ENCODE results near the gene GAS7.

GAS7 gene

DNA sequence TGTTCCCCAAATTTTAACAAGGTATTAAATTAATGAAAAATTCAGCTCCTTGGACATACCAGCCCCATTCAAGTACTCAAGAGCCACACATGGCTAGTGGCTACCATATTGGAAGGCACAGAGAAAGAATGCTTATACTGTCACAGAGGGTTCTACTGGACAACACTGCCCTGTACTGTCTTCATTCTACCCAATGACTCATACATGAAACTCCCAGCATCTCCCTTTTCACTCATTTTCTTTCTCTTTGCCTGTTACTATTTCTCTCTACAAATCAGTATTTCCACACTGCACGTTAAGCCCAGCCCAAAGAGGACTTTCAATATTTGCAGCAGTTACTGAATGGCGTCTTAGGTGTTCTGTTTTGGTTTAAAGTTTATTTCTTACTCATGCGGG is 221.2 kb downstream of the GAS7 start:
- no peak for DNase-seq

DNA sequence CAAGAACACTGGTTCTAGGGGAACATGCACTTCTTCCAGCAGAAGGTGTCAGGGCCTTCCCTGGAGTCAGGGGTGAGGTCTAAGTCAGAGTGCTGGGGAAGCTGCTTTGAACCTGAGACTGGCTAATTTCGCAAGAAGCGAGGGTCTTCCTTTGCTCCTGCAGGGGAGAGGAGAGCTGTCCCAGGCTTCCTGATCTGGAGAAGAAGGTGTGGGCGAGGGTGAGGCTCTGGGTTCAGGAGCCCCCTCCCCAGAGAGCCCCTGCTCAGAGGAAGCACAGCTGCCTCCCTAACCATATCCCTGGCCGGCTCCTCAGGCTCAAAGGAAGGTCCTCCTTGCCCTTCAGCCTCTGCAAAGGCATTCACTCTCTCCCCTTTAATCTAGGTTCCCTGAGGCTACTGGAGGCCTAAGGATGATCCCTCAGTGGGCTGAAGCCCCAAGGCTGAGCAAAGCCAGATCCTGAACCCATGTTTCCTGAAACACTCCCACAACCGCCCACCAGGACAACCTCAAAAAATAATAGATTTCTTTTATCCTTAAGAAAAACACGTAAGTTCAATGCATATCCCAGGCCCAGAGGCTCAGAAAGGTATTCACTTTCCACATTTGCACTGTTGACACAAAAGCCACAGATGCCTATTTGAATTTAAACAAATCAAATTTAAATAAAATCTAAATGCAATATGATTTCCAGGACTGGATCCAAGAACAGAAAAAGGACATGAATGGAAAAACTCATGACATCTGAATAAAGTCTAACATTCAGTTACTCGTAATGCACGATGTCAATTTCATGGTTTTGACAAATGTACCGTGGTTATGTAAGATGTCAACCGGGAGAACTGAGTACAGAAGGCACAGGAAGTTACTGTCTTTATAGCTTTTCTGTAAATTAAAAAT is 221.9 kb downstream of the GAS7 start:
- DNase-seq = peak; percentile 7 to 27

DNA sequence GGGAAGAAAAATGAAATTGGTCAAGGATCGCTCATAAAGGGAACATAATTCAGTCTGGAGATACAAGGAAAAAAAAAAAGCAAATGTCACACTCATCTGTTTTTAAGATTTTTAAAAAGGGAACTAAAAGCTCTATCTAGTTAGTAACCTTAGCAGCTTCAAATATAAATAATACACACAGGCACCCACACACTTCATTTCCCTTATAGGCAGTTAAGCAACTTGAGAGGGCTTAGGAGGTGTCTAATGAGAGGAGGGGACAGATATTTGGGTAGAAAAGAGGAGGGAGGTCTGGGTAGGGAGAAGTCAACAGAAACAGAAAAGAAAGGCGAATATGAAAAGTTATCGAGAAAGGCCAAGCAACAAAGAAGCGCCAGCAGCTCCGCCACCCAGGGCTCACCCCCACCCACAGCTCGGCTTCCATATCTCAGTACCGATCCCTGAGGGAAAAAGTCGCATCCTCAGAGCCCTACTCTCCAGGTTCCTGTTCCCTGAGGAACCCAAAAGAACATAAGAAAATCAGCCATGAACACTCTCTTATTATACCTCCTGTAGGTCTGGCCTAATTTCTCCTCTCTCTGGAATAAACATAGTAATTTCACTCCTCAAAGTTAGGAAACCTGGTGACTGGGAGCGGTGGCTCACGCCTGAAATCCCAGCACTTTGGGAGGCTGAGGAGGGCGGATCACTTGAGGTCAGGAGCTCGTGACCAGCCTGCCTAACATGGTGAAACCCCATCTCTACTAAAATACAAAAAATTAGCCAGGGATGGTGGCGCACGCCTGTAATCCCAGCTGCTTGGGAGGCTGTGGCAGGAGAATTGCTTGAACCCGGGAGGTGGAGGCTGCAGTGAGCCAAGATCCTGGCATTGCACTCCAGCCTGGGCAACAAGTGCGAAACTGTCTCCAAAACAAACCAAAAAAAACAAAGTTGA is 223.7 kb downstream of the GAS7 start:
- DNase-seq = peak; percentile 41 to 81

DNA sequence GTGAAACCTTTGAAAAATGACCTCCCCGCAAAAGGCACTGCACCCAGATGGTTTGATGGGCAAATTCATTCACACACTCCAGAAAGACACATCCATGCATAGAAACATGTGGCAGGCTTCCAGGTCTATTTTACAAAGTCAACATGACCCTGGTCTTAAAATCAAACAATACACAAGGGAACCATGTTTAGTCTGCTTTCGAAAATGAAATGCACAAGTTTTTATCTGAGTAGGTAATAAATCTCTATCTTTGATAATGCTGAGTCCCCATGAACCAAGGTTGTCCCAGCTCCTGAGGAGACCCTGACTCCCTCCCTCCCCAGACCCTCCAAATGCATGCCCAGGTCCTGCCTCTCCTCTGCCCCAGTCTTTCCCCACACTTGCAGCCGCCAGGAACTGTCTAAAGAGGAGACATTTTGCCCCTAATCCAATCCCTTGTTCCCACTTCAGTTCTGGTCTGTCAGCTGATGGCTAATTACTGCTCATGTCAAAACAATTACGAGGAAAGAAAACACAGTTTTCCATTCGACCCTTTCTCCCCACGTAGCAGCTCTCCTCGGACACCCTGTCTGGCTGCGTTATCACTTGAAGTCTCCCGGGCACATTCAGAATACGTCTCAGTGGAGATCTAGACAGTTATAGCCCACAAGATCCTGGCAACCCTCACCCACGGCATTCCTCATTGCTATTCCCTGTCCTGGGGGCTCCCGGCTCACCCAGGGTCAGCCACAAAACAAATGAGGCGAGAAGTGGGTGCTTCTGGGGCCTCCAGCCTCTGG is 224.5 kb downstream of the GAS7 start:
- DNase-seq = no peak

DNA sequence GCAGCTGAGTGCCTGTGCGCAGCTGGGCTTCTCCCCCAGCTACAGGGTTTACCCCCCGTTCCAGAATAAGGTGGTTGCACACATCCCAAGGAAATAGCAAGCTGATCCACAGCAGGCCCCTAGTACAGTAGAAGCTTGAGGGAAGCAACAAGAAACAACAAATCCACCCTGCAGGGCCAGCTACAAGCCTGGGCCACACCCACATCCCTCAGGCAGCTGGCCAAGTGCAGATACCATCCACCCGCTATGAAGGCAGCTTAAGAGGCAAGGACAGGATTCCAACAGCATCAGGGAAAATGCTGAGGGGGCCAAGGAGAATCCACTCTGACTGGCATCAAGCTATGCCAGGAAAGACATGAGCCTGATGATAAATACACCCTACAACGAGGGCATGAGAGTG is 226.4 kb downstream of the GAS7 start:
- DNase-seq = peak in 1 of 2 donors; percentile 9

DNA sequence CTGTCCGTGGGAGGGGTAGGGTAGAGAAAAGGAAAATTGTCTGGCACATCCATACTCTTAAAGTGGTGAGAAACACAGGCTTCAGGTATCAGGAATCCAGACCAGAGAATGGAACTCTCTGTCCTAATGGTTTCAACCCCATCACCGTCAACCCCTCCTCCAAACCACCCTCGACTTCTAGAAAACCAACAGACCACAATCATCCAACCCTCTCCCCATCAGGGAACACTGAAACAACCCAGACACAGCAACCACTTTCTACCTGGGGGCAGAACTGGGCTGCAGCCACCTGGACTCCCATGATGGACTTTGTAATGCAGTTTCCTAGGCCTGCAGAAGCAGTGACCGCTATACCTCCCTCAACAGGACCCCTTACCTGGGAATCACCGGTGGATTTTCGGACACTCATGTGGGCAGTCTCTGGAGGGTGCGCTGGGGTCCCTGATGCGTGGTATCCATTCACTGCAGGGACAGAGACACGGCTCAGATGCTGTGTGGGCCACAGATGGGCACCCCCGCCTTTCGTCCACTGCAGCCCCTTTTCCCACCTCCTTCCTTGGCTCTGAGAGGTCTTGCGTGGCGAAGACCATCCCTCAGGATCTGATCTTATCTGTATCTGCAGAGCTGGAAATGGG is 229.0 kb downstream of the GAS7 start:
- DNase-seq = no peak

DNA sequence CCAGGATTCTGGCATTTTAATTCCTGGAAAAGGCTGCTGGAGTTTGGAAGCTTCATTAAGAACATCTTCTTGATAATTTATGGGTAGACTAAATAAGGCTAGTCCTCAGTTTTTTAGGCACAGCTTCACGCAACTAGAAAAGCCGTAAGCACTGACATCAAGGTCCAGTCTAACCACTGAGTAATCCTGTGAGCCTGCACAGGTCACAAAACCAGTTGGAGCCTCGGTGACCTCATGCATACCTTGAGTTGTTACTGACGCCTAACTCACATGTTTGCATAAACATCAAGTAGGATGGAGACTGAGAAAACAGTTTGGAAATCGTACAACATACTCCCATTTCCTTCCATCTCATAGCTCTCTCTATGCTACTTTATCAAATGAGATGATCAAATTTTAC is 229.5 kb downstream of the GAS7 start:
- no peak for DNase-seq

DNA sequence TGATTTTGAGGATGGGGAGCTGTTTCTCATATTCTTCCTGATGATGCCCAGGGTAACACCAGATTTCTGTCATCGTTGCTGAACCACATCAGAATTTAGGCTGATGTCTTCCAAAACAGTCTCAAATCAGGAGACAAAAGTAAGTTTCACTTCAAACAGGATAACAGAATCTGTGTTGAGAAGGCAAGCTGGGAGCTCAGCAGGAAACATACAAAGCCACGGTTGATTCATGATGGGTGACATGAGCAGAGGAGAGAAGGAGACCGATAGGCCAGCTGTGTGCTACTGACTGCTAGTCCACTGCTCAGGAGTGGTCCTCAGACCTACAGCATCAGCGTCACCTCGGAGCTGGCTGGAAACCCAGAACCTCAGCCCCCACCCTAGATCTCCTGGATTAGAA is 230.4 kb downstream of the GAS7 start:
- DNase-seq = no peak

DNA sequence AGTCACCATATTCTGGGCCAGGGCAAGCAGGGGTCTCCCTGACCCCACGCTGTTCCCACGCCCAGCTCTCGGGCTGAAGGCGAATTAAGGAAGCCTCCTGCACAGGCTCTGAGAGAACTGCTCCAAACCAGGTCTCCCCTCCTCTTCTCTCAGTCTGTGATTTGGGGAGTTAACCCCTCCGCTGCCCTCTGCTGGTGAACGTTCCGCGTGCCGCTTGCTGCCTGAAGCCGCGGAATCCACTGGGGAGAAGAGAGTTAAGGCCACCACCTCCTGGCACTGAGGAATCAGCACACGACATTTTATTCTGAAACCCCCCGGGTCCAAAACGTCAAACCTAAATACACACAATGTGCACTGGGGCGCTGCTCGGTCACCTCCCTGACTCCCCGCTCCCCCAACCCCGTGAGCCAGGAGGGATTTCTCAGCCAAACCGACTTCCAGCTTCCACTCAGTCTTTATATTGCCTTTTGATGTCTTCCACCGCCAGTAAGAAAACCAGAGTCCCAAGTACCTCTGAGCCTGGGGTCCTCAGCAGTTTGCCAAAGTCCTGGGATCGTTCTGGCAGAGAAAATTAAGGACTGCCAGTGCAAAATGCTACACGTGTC is 238.9 kb downstream of the GAS7 start:
- no peak for DNase-seq

DNA sequence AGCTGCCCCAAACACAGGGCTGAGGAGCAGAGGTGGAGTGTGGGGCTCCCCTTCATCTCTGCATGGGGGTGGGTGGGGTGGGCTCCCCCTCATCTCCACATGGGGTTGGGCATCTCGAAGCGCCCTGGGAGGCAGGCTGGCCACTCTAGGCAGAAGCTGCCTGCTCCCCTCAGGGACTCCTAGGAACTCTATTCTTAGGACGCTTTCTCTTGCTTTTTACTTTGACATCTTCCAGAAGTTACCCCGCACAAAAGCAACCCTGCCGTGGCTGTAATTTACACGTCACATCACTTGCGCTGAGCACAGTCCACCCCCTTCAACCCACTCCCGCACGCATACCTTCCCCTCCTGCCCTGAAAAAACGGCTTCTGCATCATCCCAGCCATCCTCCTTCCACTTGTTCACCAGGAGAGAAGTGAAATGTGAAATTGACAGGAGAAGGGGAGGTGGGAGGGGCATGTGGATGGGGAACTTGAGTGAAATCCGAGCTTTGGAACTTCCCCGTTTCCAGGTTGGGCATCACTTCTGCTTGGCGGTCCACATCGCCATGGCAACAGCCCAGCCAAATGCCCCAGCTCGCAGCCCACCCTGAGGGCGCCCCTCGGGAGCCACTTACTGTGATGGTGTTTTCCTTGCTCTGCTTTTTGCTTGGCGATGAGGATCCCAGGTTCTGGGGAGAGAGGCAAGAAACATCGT is 239.7 kb downstream of the GAS7 start:
- DNase-seq = peak; percentile 41 to 47

DNA sequence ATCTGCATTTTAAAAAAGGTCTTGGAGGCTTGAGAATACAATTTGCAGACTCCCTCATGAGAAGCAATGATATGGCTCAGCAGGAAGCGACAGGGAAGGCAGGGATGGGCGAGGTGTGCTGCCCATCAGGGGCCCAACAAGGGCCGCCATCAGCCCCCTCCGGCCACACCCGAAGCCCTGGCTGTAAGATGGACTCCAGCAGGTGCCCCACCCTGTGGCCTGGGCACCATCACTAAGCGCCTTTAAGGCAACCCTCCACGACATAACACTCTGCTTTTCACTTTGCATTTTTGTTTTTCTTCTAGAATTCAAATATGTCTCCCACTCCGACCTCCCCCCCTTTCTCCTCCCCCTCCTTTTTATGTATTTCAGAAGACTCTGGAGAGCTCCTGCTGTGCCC is 241.2 kb downstream of the GAS7 start:
- DNase-seq = no peak

DNA sequence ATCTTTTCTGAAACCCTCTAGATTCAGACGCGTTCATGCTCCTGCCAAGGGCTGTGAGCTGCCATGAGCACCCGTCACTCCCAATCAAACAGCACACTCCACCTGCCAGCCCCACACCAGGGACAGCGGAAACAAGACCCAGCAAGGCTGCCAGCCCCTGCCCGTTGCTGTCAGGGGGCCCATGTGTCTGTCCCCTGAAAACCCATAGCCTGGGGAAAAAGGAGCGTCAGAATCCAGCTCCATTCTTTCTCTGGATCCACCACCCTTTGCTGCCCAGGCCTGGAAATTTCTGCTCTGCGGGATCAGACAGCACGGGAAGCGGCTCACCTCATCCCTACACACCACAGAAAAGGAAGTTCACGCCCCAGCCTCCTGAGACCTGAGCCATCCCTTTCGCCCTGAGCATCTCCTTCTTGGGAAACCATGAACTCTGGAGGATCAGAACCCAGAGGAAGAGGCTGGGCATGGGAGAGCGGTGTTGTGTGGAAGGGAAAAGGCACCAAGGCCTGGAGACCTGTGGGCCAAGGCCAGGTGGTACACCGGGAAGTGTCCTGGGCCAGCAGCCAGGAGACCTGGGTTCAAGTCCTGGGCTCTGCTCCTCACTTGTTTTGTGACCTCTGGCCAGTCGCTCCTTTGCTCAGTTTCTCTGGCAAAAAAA is 241.8 kb downstream of the GAS7 start:
- DNase-seq = no peak

DNA sequence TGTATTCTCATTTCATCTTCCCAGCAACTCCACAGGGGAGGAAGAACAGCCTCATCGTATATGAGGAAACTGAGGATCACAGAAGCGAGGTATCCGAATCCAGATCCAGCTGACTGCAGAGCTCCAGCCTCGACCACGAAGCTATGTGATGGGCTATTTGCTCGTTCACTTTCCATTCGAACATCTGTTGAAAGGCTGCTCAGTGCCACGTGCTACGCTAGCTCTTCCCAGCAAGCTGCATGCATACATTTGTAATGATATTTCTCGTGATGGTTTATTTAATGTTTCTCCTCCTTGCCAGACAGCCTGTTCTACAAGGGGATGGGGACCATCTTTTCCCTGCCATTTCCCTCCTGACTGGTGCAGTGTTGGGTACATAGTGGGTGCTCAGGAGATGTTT is 244.9 kb downstream of the GAS7 start:
- DNase-seq = no peak

DNA sequence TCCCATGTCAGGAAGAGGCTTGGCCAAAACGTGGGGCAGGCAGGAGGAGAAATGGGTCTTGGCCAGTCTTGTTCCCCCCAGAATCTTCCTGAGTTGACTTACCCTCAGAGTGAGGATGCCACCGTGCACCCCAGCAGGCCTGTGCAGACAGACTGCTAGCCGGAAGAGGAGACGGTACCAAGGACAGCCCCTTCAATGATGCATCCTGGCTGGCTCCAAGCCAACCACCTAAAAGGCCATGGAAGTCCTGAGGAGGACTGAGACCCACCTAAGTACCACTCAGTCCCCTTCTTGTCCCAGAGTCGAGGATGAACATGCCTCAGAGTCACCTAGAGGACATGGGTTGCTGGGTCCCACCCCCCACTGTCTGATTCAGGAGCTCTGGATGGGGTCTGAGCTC is 246.6 kb downstream of the GAS7 start:
- no peak for DNase-seq

DNA sequence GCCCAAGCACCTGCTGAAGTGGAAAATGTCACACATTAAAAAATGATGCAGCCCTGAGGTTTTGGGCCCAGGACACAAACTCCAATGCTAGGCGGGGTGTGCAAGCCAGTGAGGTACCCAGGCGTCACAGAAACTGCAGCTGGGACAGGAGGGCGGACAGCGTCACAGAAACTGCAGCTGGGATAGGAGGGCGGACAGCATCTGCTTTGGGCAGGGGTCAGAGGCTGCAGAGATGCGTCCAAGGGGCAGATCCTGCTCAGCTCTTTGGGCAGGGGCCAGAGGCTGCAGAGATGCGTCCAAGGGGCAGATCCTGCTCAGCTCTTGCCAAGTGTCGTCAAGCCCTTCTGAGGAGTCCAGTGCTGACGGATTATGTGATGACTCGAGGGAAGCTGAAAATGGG is 249.5 kb downstream of the GAS7 start:
- no peak for DNase-seq

DNA sequence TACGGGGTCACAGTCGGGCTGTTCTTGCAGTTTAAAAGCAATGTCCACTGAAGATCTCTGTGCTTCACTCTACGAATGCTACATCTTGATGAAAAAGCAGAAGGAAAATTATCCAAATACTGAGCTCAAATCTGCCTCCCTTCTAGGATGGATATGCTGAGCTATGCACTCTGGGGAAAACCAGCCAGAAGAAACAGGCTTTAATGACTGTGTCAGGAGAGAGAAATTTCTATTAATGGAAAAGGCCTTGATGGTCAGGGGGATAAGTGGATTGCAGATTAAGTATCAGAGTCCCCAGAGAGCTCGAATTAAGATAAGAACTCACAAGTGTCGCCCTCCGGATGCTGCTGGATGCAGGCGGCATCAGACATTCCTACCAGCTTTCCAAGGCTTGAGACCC is 253.7 kb downstream of the GAS7 start:
- no peak for DNase-seq

DNA sequence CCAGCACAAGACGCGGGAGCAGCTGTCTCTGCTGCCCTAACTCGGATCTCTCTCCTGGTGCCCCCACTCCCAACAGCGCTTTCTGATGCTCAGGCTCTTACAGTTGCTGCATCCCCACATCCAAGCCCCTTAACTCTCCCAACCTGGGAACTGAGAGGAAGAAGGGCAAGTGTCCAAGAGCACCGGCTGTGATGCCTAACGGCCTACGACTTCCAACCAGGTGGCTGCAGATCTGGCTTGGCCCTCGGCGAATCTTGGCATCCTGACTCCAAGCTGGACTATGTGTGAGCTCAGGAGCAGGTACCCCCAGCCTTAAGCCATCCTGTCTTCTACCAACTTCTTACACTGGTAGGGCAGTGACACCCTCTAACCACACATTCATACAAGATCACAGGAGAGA is 255.1 kb downstream of the GAS7 start:
- DNase-seq = no peak

DNA sequence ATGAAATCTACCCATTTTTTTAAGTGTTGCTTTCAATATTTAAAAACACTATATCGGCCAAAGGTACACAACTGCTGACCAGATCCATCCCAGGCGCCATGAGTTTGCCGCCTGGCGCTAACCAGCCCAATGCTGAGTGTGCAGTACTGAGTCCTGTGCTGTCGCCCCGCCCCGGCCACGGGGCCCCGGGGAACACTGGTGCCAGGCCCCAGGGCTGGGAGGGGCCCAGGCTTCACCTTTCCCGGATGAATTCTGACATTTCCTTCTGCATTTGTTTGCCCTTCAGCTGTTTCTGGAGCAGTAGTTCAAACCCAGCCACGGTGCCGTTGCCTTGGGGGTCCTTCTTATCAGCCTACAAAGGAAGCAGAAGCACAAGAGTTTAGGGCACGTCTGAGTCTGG is 255.5 kb downstream of the GAS7 start:
- DNase-seq = no peak

DNA sequence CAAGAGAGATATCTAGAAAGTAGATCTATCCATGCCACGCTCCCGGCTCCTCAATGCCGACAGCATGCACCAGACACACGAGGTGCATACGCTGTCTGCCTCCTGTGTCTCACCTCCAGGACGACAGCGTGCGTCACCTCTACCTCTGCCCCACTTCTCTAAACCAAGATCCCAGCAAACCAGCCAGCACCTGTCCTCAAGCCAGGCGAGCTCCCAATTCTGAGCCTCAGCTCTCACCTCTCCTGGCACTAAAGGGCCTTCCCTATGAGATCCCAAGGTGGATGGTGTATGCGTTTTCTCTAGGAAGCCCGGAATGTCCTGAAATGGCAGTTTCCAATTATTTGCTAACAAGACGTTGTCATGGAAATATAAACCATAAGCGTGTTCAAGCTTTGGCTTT is 257.1 kb downstream of the GAS7 start:
- no peak for DNase-seq

DNA sequence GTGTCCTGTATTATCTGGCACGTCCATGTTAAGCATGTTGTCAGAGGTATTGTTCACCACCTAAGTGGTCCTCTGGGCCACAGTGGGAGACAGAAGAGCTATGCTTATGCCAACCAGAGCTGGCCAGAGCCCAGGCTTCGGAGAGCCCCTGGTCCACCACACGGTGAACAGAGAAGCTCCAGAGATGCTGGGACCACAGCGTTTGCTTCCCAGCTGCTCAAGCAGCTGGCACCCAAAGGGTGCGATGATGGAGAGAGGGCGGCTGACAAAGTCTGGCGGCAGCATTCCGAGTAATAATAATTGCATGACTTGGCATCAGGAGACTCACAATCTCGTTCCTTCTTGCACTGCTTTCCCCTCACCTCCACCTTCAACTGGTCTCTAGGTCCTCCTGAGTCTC is 257.6 kb downstream of the GAS7 start:
- no peak for DNase-seq

DNA sequence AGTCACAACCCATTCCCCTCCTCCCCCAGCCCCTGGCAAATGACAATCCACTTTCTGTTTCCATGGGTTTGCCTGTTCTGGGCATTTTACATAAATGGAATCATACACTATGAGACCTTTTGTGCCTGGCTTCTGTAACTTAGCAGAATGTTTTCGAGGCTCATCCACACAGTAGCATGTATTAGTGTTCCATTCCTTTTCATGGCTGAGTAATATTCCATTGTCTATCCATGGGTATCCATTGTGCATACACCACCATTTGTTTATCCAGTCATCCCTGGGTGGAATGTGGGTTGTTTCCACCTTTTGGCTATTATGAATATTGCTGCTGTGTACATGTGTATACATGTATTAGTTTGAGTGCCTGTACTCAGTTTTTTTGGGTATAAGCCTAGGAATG is 259.6 kb downstream of the GAS7 start:
- no peak for DNase-seq
